Esophagus muscularis mucosa (tissue), 4 donors: ENCODE results near the gene RBBP4.

Experiments
- EP300 ChIP-seq: sonication (generic); formaldehyde crosslinking; IDR thresholded peaks from one replicate; pipeline ENCODE4 v1.6.1; 2017; ENCODE audit warnings: antibody characterized with exemption
- POLR2A ChIP-seq: fragments of 450-650 bp; IDR thresholded peaks from one replicate; pipeline ENCODE4 v1.6.1; 2017; ENCODE audit warnings: antibody characterized with exemption, moderate library complexity, mild to moderate bottlenecking, low read depth
- POLR2AphosphoS5 ChIP-seq, 2 donors: sonication (generic); formaldehyde crosslinking; IDR thresholded peaks; one replicate each; pipeline ENCODE4 v1.6.1; 2017; ENCODE audit warnings: antibody characterized with exemption in 2 of 2
- TF ChIP-seq, protein P1 (sequence below), 3 experiments: fragments of 200-600 bp in 2 of 3; fragments of 450-650 bp in 1 of 3; sonication (generic) in 2 of 3; IDR thresholded peaks; one replicate each; pipeline ENCODE4 v1.5.1; 2017 to 2019; ENCODE audit warnings: antibody characterized with exemption in 3 of 3, mild to moderate bottlenecking in 2 of 3, moderate library complexity in 1 of 3

DNA sequence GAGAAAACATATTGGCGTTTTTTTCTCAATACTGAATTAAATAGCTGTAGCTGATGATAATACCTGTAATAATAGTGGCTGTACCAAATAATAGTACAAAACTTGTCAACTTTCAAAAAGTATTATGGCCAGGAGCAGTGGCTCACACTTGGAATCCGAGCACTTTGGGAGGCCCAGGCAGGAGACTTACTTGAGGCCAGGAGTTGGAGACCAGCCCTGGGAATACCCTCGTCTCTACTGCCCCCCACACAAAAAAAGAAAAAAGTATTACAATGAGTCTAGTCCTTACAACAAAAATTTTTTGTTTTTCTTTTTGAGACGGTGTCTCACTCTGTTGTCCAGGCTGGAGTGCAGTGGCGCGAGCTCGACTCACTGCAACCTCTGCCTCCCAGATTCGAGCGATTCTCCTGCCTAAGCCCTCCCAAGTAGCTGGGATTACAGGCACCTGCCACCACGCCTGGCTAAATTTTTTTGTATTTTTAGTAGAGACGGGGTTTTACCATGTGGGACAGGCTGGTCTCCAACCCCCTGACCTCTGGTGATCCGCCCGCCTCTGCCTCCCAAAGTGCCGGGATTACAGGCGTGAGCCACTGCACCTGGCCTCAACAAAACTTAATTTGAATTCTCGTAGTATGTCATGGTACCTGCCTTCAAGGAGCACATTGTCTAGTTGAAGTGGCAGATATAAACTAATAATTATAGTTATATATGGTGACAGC, 1.4 kb downstream of the RBBP4 start:
- TF ChIP-seq, protein P1, sequence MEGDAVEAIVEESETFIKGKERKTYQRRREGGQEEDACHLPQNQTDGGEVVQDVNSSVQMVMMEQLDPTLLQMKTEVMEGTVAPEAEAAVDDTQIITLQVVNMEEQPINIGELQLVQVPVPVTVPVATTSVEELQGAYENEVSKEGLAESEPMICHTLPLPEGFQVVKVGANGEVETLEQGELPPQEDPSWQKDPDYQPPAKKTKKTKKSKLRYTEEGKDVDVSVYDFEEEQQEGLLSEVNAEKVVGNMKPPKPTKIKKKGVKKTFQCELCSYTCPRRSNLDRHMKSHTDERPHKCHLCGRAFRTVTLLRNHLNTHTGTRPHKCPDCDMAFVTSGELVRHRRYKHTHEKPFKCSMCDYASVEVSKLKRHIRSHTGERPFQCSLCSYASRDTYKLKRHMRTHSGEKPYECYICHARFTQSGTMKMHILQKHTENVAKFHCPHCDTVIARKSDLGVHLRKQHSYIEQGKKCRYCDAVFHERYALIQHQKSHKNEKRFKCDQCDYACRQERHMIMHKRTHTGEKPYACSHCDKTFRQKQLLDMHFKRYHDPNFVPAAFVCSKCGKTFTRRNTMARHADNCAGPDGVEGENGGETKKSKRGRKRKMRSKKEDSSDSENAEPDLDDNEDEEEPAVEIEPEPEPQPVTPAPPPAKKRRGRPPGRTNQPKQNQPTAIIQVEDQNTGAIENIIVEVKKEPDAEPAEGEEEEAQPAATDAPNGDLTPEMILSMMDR (IDR thresholded peaks at IDR 0.05) = no peak
- no peak for TF ChIP-seq POLR2A
- TF ChIP-seq POLR2AphosphoS5 (IDR thresholded peaks at IDR 0.05) = no peak
- TF ChIP-seq EP300 = no peak
